K562 (cell line): ENCODE data around the gene NPC1. TPM values are rescaled to one million over a fixed set of nuclear protein-coding genes. Genes with fewer than 3 reads are reported as not detected.

Source experiments
- CBX3 ChIP-seq, 2 experiments: IDR thresholded peaks; 1 replicate in 1 of 2; 2 replicates in 1 of 2; pipeline ENCODE4 v1.6.1; 2012; ENCODE audit warnings: inconsistent platforms in 2 of 2, low read length in 2 of 2, borderline replicate concordance in 1 of 2, control low read depth in 1 of 2
- CGGBP1 ChIP-seq: fragments of 250-450 bp; sonication (Bioruptor Pico); IDR thresholded peaks from 2 replicates; pipeline ENCODE4 v1.9.0; 2021; ENCODE audit warnings: mild to moderate bottlenecking
- CHCHD3 ChIP-seq: fragments of 250-450 bp; sonication (Bioruptor Pico); IDR thresholded peaks from 2 replicates; pipeline ENCODE4 v2.1.2; 2022; ENCODE audit warnings: mild to moderate bottlenecking
- JUN ChIP-seq, 2 experiments: sonication (generic) in 1 of 2; formaldehyde crosslinking in 1 of 2; IDR thresholded peaks; 2 replicates each; pipeline versions ENCODE4 v1.6.1 to v1.8.0; 2012 to 2022; ENCODE audit warnings: borderline replicate concordance in 2 of 2, mild to moderate bottlenecking in 2 of 2, improper control_type of control experiment in 1 of 2, low read depth in 1 of 2, low read length in 1 of 2, missing genetic modification reagents in 1 of 2
- KLF13 ChIP-seq: fragments of 450-650 bp; IDR thresholded peaks from 2 replicates; pipeline ENCODE4 v1.6.1; 2016; ENCODE audit warnings: missing genetic modification characterization, low read depth, mild to moderate bottlenecking, missing compliant biosample characterization, moderate library complexity, borderline replicate concordance
- MAZ ChIP-seq, 2 experiments: fragments of 450-650 bp in 1 of 2; sonication (generic) in 1 of 2; formaldehyde crosslinking; IDR thresholded peaks in 1 of 2; conservative IDR thresholded peaks in 1 of 2; 2 replicates each; pipeline versions ENCODE4 v1.4.0 to v1.5.0; 2020; ENCODE audit warnings: mild to moderate bottlenecking in 1 of 2, missing genetic modification reagents in 1 of 2
- MEIS2 ChIP-seq: fragments of 450-650 bp; IDR thresholded peaks from 2 replicates; pipeline ENCODE4 v1.6.1; 2014; ENCODE audit warnings: mild to moderate bottlenecking; ENCODE audit not compliant: partially characterized antibody
- PHTF2 ChIP-seq: fragments of 250-450 bp; sonication (Bioruptor Pico); IDR thresholded peaks from 2 replicates; pipeline ENCODE4 v1.5.0; 2021; ENCODE audit warnings: mild to moderate bottlenecking
- POLR2B ChIP-seq: fragments of 450-650 bp; IDR thresholded peaks from 2 replicates; pipeline ENCODE4 v1.6.1; 2018; ENCODE audit warnings: low read depth; ENCODE audit not compliant: partially characterized antibody
- POLR3G ChIP-seq: IDR thresholded peaks from 2 replicates; pipeline ENCODE4 v1.6.1; 2011; ENCODE audit not compliant: insufficient read length, insufficient replicate concordance; ENCODE audit errors: extremely low read depth
- RBFOX2 ChIP-seq: fragments of 200-400 bp; formaldehyde crosslinking; IDR thresholded peaks from 2 replicates; pipeline ENCODE4 v1.6.1; 2017; ENCODE audit warnings: low read depth, mild to moderate bottlenecking, low read length, moderate library complexity
- RCOR1 ChIP-seq, 2 experiments: IDR thresholded peaks; 2 replicates each; pipeline ENCODE4 v1.6.1; 2012; ENCODE audit warnings: low read depth in 2 of 2, low read length in 2 of 2, borderline replicate concordance in 1 of 2, improper control_type of control experiment in 1 of 2
- SAP30 ChIP-seq: fragments of 200-600 bp; sonication (generic); IDR thresholded peaks from 2 replicates; pipeline ENCODE4 v1.6.1; 2012; ENCODE audit warnings: borderline replicate concordance, low read depth, mild to moderate bottlenecking, moderate library complexity, low read length, control low read depth, inconsistent platforms; ENCODE audit not compliant: insufficient read depth, poor library complexity, severe bottlenecking
- SMC3 ChIP-seq: conservative IDR thresholded peaks from 2 replicates; pipeline ENCODE4 v1.6.1; 2011; ENCODE audit warnings: low read depth, low read length, improper control_type of control experiment; ENCODE audit not compliant: insufficient read depth
- TAF1 ChIP-seq: IDR thresholded peaks from 2 replicates; pipeline ENCODE4 v1.6.1; 2011; ENCODE audit warnings: mild to moderate bottlenecking, low read length, moderate library complexity; ENCODE audit not compliant: insufficient read depth, control insufficient read depth, severe bottlenecking; ENCODE audit errors: extremely low read depth
- TAF7 ChIP-seq: fragments of 450-650 bp; IDR thresholded peaks from 2 replicates; pipeline ENCODE4 v1.6.1; 2016; ENCODE audit warnings: missing genetic modification characterization, missing compliant biosample characterization
- ZFP30 ChIP-seq: fragments of 250-450 bp; sonication (Bioruptor Pico); IDR thresholded peaks from 2 replicates; pipeline ENCODE4 v1.8.0; 2022; ENCODE audit warnings: moderate library complexity, mild to moderate bottlenecking, inconsistent platforms, borderline replicate concordance
- ZMIZ1 ChIP-seq, 2 experiments: fragments of 150-350 bp in 1 of 2; IDR thresholded peaks; 2 replicates each; pipeline ENCODE4 v1.6.1; 2012 to 2016; ENCODE audit warnings: low read depth in 2 of 2, low read length in 2 of 2, mild to moderate bottlenecking in 1 of 2, moderate library complexity in 1 of 2
- ZNF224 ChIP-seq: sonication (generic); formaldehyde crosslinking; IDR thresholded peaks from 2 replicates; pipeline ENCODE4 v1.8.0; 2022; ENCODE audit warnings: mild to moderate bottlenecking, missing genetic modification reagents
- ZSCAN29 ChIP-seq: fragments of 450-650 bp; IDR thresholded peaks from 2 replicates; pipeline ENCODE4 v1.6.1; 2017
- ZSCAN32 ChIP-seq: fragments of 450-650 bp; formaldehyde crosslinking; IDR thresholded peaks from 2 replicates; pipeline ENCODE4 v1.4.0; 2020; ENCODE audit warnings: mild to moderate bottlenecking, moderate library complexity
- polyA plus RNA-seq, 8 experiments: library from polyadenylated mRNA; depleted of rRNA in 4 of 8; stranded (reverse) in 5 of 8; unstranded in 3 of 8; fragments of >200 nt; fragmentation: Nextera tagmentation in 2 of 8; fragmentation: Illumina TruSeq in 1 of 8; extraction: Ambion mirVana in 2 of 8; extraction: Trizol in 1 of 8; gene quantifications; 2 replicates each; pipeline versions ENCODE4 v1.2.1 to v1.2.3, GENCODE V29; 2011 to 2014; ENCODE audit warnings: inconsistent platforms in 1 of 8, missing spikeins in 1 of 8
- total RNA-seq, 7 experiments: library from RNA; depleted of rRNA in 6 of 7; stranded (reverse); fragments of >200 nt in 6 of 7; fragmentation: Illumina TruSeq in 2 of 7; extraction: Trizol in 2 of 7; gene quantifications; 2 replicates each; pipeline versions ENCODE4 v1.2.1 to v1.2.3, GENCODE V29; 2011 to 2021; ENCODE audit warnings: low replicate concordance in 1 of 7

The NPC1 gene
- total and polyA plus RNA-seq, 9 of the 15 experiments (the other 6 are each of a cell fraction or from before 2014, with no cell fraction given) = 17.1 to 45.9 (median 27.6) TPM

- peak; percentile 20; the same call in 1 of the 2 replicates for TF ChIP-seq CGGBP1 (CRISPR knock-in tag)
- no peak for TF ChIP-seq MEIS2
- TF ChIP-seq TAF7 (tag) = peak; percentile 43; the same call in 1 of the 2 replicates
- TF ChIP-seq SAP30 = peak; percentile 98
- peak; percentile 63 for TF ChIP-seq TAF1
- TF ChIP-seq CBX3 (IDR thresholded peaks at IDR 0.05; ENCODE audit: borderline replicate concordance in 1 of 2, low read length in 2 of 2) = peak in 1 of 2 experiments; percentile 69; a peak in 1 of 3 replicates
- TF ChIP-seq CHCHD3 (CRISPR knock-in tag) = peak; percentile 37; the same call in 1 of the 2 replicates
- TF ChIP-seq RBFOX2 = peak; percentile 98
- no peak for TF ChIP-seq ZFP30
- 0 out of 4 replicates have a peak, but pooled peaks of 1 of the 2 experiments have one; percentile 22 for TF ChIP-seq RCOR1 (IDR thresholded peaks at IDR 0.05; ENCODE audit: borderline replicate concordance in 1 of 2, low read depth in 2 of 2, low read length in 2 of 2)
- TF ChIP-seq POLR3G = no peak
- TF ChIP-seq KLF13 (tag) = peak; percentile 94
- 0 out of 4 replicates have a peak, but pooled peaks of 1 of the 2 experiments have one; percentile 16 for TF ChIP-seq ZMIZ1 (IDR thresholded peaks at IDR 0.05; ENCODE audit: low read depth in 2 of 2, low read length in 2 of 2)
- TF ChIP-seq ZSCAN29 = peak; percentile 75; the same call in 1 of the 2 replicates
- 0 out of 2 replicates have a peak, but pooled peaks have one; percentile 8 for TF ChIP-seq SMC3
- peak; percentile 29; the same call in 1 of the 2 replicates for TF ChIP-seq JUN (IDR thresholded peaks at IDR 0.05; ENCODE audit: borderline replicate concordance, low read depth, low read length)
- TF ChIP-seq JUN (CRISPR knock-in tag; IDR thresholded peaks at IDR 0.05; ENCODE audit: borderline replicate concordance) = no peak
- TF ChIP-seq PHTF2 (CRISPR knock-in tag) = 0 out of 2 replicates have a peak, but pooled peaks have one; percentile 35
- TF ChIP-seq POLR2B = peak; percentile 96
- peak; percentile 65 to 82; a peak in 2 of 4 replicates for TF ChIP-seq MAZ (CRISPR knock-in tag; conservative IDR thresholded peaks at IDR 0.05 in 1 of 2, IDR thresholded peaks at IDR 0.05 in 1 of 2)
- TF ChIP-seq ZSCAN32 (CRISPR knock-in tag) = no peak
- 0 out of 2 replicates have a peak, but pooled peaks have one; percentile 48 for TF ChIP-seq ZNF224 (CRISPR knock-in tag)
These were observed 83.0 kb downstream of the NPC1 start, which contains the start of gene RMC1 (continued) for GRCh38 chr18:23503038-23503962.
